RWPE2 (cell line): ENCODE results near the gene CHMP6.

Experiments used
- ATAC-seq: fragments of 200-7000 bp; cut with Tn5 transposase; 3 replicates; pipeline ENCODE4 v1.9.1; 2021; ENCODE audit warnings: low read depth
- DNase-seq: peaks from one replicate; pipeline ENCODE4 v3.0.0-alpha.2; 2020; ENCODE audit warnings: low spot score
- H3K27ac ChIP-seq: fragments of 450-650 bp; 2 replicates; pipeline ENCODE4 v1.5.1; 2017; ENCODE audit warnings: mild to moderate bottlenecking; ENCODE audit not compliant: poor library complexity, severe bottlenecking
- H3K27me3 ChIP-seq: fragments of 250-450 bp; sonication (Bioruptor Pico); 2 replicates; pipeline ENCODE4 v1.5.1; 2021; ENCODE audit warnings: mild to moderate bottlenecking, moderate library complexity; ENCODE audit not compliant: insufficient read depth, poor library complexity, severe bottlenecking
- H3K36me3 ChIP-seq: fragments of 250-450 bp; sonication (Bioruptor Pico); 2 replicates; pipeline ENCODE4 v1.5.1; 2020; ENCODE audit warnings: low read depth, mild to moderate bottlenecking, moderate library complexity
- H3K4me1 ChIP-seq: fragments of 250-450 bp; sonication (Bioruptor Pico); 2 replicates; pipeline ENCODE4 v1.5.1; 2021; ENCODE audit warnings: mild to moderate bottlenecking, moderate library complexity; ENCODE audit not compliant: insufficient read depth, poor library complexity, severe bottlenecking
- H3K4me3 ChIP-seq: fragments of 250-450 bp; sonication (Bioruptor Pico); 2 replicates; pipeline ENCODE4 v1.5.1; 2021; ENCODE audit warnings: mild to moderate bottlenecking, moderate library complexity; ENCODE audit not compliant: severe bottlenecking
- H3K9me3 ChIP-seq: fragments of 250-450 bp; sonication (Bioruptor Pico); 2 replicates; pipeline ENCODE4 v1.5.1; 2021; ENCODE audit warnings: mild to moderate bottlenecking, moderate library complexity; ENCODE audit not compliant: severe bottlenecking
- TF ChIP-seq, protein P1 (sequence below): fragments of 450-650 bp; IDR thresholded peaks from one replicate; pipeline ENCODE4 v1.5.1; 2017; ENCODE audit warnings: mild to moderate bottlenecking, moderate library complexity; ENCODE audit not compliant: poor library complexity, severe bottlenecking

The CHMP6 gene

DNA sequence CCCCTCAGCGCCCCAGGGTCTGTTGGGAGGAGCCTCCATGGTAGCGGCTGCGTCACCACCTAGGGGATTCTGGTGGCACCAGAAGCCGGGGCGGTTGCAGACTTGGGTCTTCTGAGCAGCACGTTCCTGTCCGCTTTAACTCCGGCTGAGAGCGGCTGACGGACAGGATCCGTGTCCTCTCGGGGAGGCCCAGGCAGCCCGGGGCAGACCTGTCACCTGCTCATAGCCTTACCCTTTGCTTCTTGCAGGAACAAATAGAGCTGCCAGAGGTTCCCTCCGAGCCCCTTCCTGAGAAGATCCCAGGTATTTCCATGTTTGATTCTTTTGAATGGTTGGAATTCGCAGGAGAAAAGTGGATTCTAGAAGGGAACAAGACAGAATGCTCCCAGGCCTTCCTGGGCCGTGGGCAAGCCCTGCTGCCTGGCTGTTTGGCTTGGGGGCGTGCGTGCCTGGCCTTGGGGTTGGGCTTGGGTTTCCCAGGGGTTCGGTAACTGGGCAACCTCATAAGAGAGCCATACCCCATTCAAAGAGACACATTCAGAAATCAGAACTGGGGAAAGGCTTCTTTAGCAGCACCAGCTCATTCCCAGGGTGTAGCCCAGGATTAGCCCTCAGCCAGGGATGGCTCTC lies 6.6 kb downstream of the CHMP6 start:
- peaks cover 38% of the 10 kb centered on the region for H3K36me3 ChIP-seq
- ATAC-seq (no peak), DNase-seq (no peak)
- no peak overlapping the region for H3K4me3 ChIP-seq
- H3K4me1 ChIP-seq = peaks cover 7% of the 10 kb centered on the region
- TF ChIP-seq, protein P1, sequence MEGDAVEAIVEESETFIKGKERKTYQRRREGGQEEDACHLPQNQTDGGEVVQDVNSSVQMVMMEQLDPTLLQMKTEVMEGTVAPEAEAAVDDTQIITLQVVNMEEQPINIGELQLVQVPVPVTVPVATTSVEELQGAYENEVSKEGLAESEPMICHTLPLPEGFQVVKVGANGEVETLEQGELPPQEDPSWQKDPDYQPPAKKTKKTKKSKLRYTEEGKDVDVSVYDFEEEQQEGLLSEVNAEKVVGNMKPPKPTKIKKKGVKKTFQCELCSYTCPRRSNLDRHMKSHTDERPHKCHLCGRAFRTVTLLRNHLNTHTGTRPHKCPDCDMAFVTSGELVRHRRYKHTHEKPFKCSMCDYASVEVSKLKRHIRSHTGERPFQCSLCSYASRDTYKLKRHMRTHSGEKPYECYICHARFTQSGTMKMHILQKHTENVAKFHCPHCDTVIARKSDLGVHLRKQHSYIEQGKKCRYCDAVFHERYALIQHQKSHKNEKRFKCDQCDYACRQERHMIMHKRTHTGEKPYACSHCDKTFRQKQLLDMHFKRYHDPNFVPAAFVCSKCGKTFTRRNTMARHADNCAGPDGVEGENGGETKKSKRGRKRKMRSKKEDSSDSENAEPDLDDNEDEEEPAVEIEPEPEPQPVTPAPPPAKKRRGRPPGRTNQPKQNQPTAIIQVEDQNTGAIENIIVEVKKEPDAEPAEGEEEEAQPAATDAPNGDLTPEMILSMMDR = no peak
- H3K9me3 ChIP-seq = no peaks in the 10 kb centered on the region
- peaks cover 4% of the 10 kb centered on the region for H3K27me3 ChIP-seq
- no peak overlapping the region for H3K27ac ChIP-seq

DNA sequence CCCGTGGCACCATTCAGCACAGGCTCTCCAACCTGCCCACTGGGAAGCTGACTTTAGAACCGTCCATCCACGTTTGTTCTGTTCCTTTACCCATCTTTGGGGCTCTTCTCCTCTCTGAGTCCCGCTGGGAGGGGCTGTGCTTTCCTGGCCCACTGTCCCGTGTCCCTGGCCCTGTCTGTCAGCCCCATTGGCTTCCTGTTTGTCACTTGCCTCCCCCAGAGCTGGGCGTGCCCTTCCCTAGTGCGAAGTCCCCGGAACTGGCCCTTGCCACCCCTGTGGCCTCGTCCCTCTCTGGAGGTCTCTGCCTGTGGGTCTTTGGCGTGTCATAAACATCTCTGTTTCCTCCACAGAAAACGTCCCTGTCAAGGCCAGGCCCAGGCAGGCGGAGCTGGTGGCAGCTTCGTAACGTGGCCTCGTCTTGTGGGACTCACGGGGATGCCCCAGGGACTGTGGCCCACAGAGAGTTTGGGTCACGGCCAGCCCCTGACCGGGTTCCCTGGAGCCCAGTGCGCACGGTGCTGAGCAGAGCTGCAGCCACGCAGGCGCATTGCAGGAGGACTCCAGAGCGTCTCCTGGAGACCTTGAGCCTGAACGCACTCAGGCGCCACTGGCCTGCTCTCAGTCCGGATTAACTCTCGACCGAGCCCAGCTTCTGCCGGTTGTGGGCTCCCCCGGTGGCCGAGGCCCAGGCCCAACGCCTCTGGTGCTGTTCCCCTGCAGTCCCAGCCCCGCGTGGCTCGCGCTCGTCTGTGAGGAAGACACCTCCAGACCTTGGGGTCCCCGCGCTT lies 7.3 kb downstream of the CHMP6 start:
- Histone ChIP-seq H3K36me3 (peaks cover 38% of the 10 kb centered on the region), H3K4me3 (no peak overlapping the region), H3K4me1 (peaks cover 7% of the 10 kb centered on the region), H3K9me3 (no peaks in the 10 kb centered on the region), H3K27me3 (peaks cover 11% of the 10 kb centered on the region), H3K27ac (no peak overlapping the region)
- DNase-seq (no peak), ATAC-seq (no peak)
- TF ChIP-seq, protein P1 = no peak

DNA sequence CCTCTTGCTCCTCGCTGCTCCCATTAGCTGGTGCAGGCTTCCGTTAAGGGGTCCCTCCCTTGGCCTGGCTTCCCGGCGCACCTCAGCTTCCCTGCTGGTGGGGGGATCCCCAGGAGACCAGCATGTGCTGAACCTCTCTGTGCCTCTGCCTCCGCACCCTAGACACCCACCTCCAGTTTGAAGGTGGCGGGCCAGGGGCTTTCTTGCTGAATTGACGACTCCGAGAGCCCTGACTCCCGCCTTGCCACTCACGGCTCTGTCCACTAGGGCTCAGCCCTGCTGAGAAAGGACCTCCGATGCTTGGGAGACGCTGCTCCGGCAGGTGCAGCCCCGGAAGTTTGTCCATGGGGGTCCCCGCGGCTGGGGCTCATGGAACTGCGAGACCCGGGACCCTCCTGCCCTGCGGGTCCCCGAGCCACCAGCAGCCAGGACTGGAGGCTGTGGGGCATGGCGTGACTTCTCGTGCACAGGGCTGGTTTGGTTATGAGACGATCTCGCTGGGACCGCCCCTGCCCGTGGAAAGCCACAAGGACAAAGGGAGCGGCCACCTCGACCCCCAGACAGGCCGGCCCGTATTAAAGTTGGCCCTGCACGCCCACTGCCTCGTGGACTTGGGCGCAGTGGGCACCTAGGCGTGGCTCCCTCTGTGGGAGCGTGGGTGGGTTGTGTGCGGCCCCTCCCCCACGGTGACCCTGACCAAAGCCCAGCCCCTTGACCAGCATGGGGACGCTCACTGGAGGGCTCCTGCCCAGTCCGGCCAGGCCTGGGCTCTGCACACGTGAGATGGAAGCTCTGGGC lies 8.1 kb downstream of the CHMP6 start:
- TF ChIP-seq, protein P1 = no peak
- no peak overlapping the region for H3K27ac ChIP-seq
- peaks cover 38% of the 10 kb centered on the region for H3K36me3 ChIP-seq
- H3K9me3 ChIP-seq = no peaks in the 10 kb centered on the region
- ATAC-seq (no peak), DNase-seq (no peak)
- peaks cover 17% of the 10 kb centered on the region for H3K27me3 ChIP-seq
- peaks cover 7% of the 10 kb centered on the region for H3K4me1 ChIP-seq
- H3K4me3 ChIP-seq = no peak overlapping the region

DNA sequence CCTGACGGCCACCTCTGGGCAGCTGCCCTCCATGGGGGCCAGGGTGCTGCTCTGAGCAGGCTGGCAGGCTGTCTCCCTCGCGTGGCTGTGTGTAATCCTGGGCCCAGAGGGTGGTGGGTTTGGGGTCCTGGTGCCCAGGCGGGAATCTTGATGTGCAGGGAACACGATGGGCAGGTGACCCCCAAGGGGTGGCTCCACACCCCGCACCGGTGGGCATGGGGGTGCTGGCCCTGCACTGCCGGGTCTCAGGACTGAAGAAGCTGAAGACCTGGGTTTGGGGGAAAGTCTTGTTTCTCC lies 8.6 kb downstream of the CHMP6 start:
- peaks cover 7% of the 10 kb centered on the region for H3K4me1 ChIP-seq
- H3K27ac ChIP-seq = no peak overlapping the region
- ATAC-seq (no peak), DNase-seq (no peak)
- H3K9me3 ChIP-seq = no peaks in the 10 kb centered on the region
- no peak overlapping the region for H3K4me3 ChIP-seq
- TF ChIP-seq, protein P1 = no peak
- H3K27me3 ChIP-seq = peaks cover 22% of the 10 kb centered on the region
- peaks cover 37% of the 10 kb centered on the region for H3K36me3 ChIP-seq
